Measurements from ENCODE around the gene KLHL4.

DNA sequence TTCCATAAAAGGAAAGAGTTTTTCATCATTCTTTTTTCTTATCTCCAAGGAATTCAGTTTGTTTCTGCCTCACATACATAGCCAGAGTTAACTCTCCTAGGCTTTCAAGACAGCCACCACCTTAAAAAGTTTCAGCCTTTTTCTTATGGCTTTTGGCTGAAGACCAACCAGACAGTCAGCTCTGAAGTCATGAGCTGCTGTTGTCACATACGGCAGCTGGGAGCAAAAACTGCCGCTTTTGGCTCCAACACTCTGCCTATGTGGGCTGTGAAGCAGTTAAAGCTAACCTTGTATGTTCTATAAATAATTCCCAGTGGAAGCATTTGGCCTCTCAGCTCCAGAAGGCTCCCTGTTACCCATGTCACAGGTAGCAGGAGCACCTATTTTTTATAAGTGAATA is 104.1 kb downstream of the KLHL4 start:
- TF ChIP-seq, protein P1, sequence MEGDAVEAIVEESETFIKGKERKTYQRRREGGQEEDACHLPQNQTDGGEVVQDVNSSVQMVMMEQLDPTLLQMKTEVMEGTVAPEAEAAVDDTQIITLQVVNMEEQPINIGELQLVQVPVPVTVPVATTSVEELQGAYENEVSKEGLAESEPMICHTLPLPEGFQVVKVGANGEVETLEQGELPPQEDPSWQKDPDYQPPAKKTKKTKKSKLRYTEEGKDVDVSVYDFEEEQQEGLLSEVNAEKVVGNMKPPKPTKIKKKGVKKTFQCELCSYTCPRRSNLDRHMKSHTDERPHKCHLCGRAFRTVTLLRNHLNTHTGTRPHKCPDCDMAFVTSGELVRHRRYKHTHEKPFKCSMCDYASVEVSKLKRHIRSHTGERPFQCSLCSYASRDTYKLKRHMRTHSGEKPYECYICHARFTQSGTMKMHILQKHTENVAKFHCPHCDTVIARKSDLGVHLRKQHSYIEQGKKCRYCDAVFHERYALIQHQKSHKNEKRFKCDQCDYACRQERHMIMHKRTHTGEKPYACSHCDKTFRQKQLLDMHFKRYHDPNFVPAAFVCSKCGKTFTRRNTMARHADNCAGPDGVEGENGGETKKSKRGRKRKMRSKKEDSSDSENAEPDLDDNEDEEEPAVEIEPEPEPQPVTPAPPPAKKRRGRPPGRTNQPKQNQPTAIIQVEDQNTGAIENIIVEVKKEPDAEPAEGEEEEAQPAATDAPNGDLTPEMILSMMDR (IDR thresholded peaks at IDR 0.05; ENCODE audit: low read depth, low read length, missing input control) = no peak
- TF ChIP-seq YY1 (IDR thresholded peaks at IDR 0.05) = no peak
- TF ChIP-seq, protein P2, sequence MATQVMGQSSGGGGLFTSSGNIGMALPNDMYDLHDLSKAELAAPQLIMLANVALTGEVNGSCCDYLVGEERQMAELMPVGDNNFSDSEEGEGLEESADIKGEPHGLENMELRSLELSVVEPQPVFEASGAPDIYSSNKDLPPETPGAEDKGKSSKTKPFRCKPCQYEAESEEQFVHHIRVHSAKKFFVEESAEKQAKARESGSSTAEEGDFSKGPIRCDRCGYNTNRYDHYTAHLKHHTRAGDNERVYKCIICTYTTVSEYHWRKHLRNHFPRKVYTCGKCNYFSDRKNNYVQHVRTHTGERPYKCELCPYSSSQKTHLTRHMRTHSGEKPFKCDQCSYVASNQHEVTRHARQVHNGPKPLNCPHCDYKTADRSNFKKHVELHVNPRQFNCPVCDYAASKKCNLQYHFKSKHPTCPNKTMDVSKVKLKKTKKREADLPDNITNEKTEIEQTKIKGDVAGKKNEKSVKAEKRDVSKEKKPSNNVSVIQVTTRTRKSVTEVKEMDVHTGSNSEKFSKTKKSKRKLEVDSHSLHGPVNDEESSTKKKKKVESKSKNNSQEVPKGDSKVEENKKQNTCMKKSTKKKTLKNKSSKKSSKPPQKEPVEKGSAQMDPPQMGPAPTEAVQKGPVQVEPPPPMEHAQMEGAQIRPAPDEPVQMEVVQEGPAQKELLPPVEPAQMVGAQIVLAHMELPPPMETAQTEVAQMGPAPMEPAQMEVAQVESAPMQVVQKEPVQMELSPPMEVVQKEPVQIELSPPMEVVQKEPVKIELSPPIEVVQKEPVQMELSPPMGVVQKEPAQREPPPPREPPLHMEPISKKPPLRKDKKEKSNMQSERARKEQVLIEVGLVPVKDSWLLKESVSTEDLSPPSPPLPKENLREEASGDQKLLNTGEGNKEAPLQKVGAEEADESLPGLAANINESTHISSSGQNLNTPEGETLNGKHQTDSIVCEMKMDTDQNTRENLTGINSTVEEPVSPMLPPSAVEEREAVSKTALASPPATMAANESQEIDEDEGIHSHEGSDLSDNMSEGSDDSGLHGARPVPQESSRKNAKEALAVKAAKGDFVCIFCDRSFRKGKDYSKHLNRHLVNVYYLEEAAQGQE (IDR thresholded peaks at IDR 0.05) = no peak
- TF ChIP-seq, protein P3, sequence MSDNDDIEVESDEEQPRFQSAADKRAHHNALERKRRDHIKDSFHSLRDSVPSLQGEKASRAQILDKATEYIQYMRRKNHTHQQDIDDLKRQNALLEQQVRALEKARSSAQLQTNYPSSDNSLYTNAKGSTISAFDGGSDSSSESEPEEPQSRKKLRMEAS (IDR thresholded peaks at IDR 0.05) = no peak

Data from liver (tissue), 2 donors.